ENCODE measurements around the gene ZNF442.
"Not testable (repeated sequence)": the region's sequence is repeated elsewhere in the genome, so short reads cannot be mapped to it uniquely, and the experiment has no call there.

ZNF442 gene

GRCh38 chr19:12365236-12366162 lies at the start of gene ZNF442:
TSS of gene ZNF442 (minus strand) at chr19:12365683. CDS start at chr19:12363631, 2,052 bp downstream.
- Mint-ChIP-seq H3K36me3 (peaks cover 4 to 7% of the 10 kb centered on the region in 2 donors), H3K9me3 (peaks cover 0 to 2% of the 10 kb centered on the region in 2 donors), H3K27ac (peak within 1 kb of the TSS; percentile 95), H3K4me3 (peak within 1 kb of the TSS; percentile 98 to 100), H3K27me3 (no peaks in the 10 kb centered on the region), H3K4me1 (peaks cover 25 to 43% of the 10 kb centered on the region in 2 donors)
- DNase-seq = peak; percentile 91
- ATAC-seq (replicated peaks) = peak; percentile 97 to 98

GRCh38 chr19:12411893-12412292 lies 46.4 kb upstream of the ZNF442 start:
- H3K4me3 Mint-ChIP-seq = no peak overlapping the region
- peaks cover 6 to 10% of the 10 kb centered on the region in 2 donors for H3K9me3 Mint-ChIP-seq
- peaks cover 42 to 59% of the 10 kb centered on the region in 2 donors for H3K36me3 Mint-ChIP-seq
- no peak overlapping the region for H3K27ac Mint-ChIP-seq
- no peaks in the 10 kb centered on the region for H3K27me3 Mint-ChIP-seq
- H3K4me1 Mint-ChIP-seq = peaks cover 4 to 17% of the 10 kb centered on the region in 2 donors
- ATAC-seq (replicated peaks) (no peak), DNase-seq (no peak)

GRCh38 chr19:12400633-12401502 lies 35.4 kb upstream of the ZNF442 start, which contains the start of gene ZNF799:
TSS of gene ZNF799 (minus strand) at chr19:12401271. CDS start at chr19:12401070, 201 bp downstream.
- H3K4me3 Mint-ChIP-seq = peak within 1 kb of the TSS; percentile 95 to 99
- DNase-seq = peak; percentile 92
- H3K36me3 Mint-ChIP-seq = peaks cover 16 to 18% of the 10 kb centered on the region in 2 donors
- H3K9me3 Mint-ChIP-seq = peaks cover 2 to 3% of the 10 kb centered on the region in 2 donors
- peak; percentile 90 for ATAC-seq (replicated peaks)
- peaks cover 16 to 44% of the 10 kb centered on the region in 2 donors for H3K4me1 Mint-ChIP-seq
- no peaks in the 10 kb centered on the region for H3K27me3 Mint-ChIP-seq
- peak within 1 kb of the TSS; percentile 95 for H3K27ac Mint-ChIP-seq

- ATAC-seq (replicated peaks) = peak; percentile 67
- peak overlapping the region; percentile 94 for H3K27ac Mint-ChIP-seq
- DNase-seq = peak; percentile 74
These were observed 34.6 kb upstream of the ZNF442 start for GRCh38 chr19:12399901-12400632.

GRCh38 chr19:12391148-12391547 lies 25.7 kb upstream of the ZNF442 start:
- H3K27me3 Mint-ChIP-seq; ATAC-seq (replicated peaks); H3K4me3 Mint-ChIP-seq; H3K27ac Mint-ChIP-seq; DNase-seq: not testable (repeated sequence)
- H3K4me1 Mint-ChIP-seq = peaks cover 5 to 20% of the 10 kb centered on the region in 2 donors
- peaks cover 62 to 68% of the 10 kb centered on the region in 2 donors for H3K36me3 Mint-ChIP-seq
- H3K9me3 Mint-ChIP-seq = peaks cover 7 to 16% of the 10 kb centered on the region in 2 donors

More at GRCh38 chr19:12399901-12400632, 34.6 kb upstream of the ZNF442 start:
- Mint-ChIP-seq H3K4me1 (peaks cover 16 to 49% of the 10 kb centered on the region in 2 donors), H3K36me3 (peaks cover 22% of the 10 kb centered on the region in 2 donors), H3K4me3 (peak overlapping the region; percentile 95 to 99)
- not testable (repeated sequence) for H3K9me3 Mint-ChIP-seq, H3K27me3 Mint-ChIP-seq

GRCh38 chr19:12386365-12386764 lies 20.9 kb upstream of the ZNF442 start:
- not testable (repeated sequence) for DNase-seq; H3K27me3 Mint-ChIP-seq; H3K4me3 Mint-ChIP-seq; ATAC-seq (replicated peaks); H3K27ac Mint-ChIP-seq
- Mint-ChIP-seq H3K4me1 (peaks cover 6 to 20% of the 10 kb centered on the region in 2 donors), H3K36me3 (peaks cover 57 to 72% of the 10 kb centered on the region in 2 donors), H3K9me3 (peaks cover 3 to 15% of the 10 kb centered on the region in 2 donors)

GRCh38 chr19:12380444-12380737 lies 14.9 kb upstream of the ZNF442 start:
- Mint-ChIP-seq H3K36me3 (peaks cover 64 to 74% of the 10 kb centered on the region in 2 donors), H3K27me3 (no peaks in the 10 kb centered on the region), H3K4me1 (peaks cover 3 to 15% of the 10 kb centered on the region in 2 donors)

GRCh38 chr19:12379732-12380443 lies 14.4 kb upstream of the ZNF442 start:
- Mint-ChIP-seq H3K9me3 (peaks cover 30 to 34% of the 10 kb centered on the region in 2 donors), H3K36me3 (peaks cover 63 to 73% of the 10 kb centered on the region in 2 donors), H3K27me3 (no peaks in the 10 kb centered on the region), H3K4me3 (no peak overlapping the region), H3K27ac (no peak overlapping the region), H3K4me1 (peaks cover 3 to 13% of the 10 kb centered on the region in 2 donors)
- ATAC-seq (replicated peaks) (no peak), DNase-seq (no peak)

More at GRCh38 chr19:12380444-12380737, 14.9 kb upstream of the ZNF442 start:
- Mint-ChIP-seq H3K9me3 (peaks cover 30 to 34% of the 10 kb centered on the region in 2 donors), H3K27ac (no peak overlapping the region), H3K4me3 (no peak overlapping the region)
- DNase-seq (no peak), ATAC-seq (replicated peaks) (no peak)

DNA sequence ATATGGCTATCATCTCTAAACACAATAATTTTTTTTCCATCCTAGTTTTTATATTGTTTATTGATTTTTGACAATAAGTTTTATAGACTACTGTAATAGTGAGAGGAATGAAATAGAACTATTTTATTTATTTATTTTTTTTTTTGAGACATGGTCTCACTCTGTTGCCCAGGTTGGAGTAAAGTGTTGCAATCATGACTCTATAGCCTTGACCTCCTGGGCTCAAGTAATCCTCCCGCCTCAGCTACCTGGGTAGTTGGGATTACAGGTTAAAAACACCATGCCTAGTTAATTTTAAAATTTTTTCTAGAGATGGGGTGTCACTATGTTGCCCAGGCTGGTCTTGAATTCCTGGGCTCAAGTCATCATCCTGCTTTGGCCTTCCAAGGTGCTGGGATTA lies 8.5 kb upstream of the ZNF442 start:
- ATAC-seq (replicated peaks) (no peak), DNase-seq (no peak)
- Mint-ChIP-seq H3K36me3 (peaks cover 24 to 27% of the 10 kb centered on the region in 2 donors), H3K27ac (no peak overlapping the region), H3K9me3 (peaks cover 18% of the 10 kb centered on the region in 2 donors), H3K4me3 (no peak overlapping the region), H3K4me1 (peaks cover under 1 to 3% of the 10 kb centered on the region in 2 donors), H3K27me3 (no peaks in the 10 kb centered on the region)

DNA sequence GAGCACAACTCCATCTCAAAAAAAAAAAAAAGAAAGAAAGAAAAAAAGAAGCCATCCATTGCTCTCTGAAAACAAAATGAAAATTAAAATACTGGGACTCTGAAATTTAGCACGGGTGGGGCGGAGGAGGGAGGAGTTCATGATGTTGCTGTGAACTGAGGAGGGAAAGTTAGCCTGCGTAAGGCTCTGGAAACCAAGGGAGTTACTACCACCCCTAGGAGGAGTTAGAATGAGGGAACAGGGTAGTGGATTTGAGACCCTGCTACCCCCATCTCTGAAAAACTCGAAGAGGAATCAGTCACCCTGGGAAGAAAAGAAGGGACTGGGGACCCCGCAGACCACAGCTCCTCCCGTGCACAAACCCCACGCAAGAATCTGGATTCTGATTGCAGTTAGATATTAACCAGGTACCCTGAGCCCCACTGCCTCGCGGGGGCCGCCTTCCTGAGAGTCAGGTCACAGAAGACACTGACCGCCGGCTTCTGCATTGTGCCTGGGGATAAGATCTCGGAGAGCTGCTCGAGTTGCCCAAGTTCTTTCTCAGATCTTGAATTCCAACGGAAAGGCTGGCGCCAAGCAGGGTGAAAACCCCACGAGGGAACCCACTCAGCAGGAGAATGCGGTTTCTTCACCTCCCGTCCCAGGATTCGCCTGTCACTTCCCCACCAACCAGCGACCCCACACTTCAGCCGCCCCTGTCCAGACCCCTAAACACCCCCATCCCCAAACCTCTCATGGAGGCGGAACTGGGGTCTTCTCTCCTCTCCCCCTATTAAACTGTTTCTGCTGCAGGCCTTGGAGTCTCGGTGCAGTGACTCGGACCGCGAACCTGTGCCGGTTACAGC lies 870 bp downstream of the ZNF442 start:
- Mint-ChIP-seq H3K27me3 (no peaks in the 10 kb centered on the region), H3K27ac (peak overlapping the region; percentile 95), H3K4me3 (peak overlapping the region; percentile 98 to 100), H3K4me1 (peaks cover 25 to 43% of the 10 kb centered on the region in 2 donors), H3K9me3 (peaks cover 0 to 2% of the 10 kb centered on the region in 2 donors), H3K36me3 (peaks cover 4 to 7% of the 10 kb centered on the region in 2 donors)
- no peak for DNase-seq
- no peak for ATAC-seq (replicated peaks)

DNA sequence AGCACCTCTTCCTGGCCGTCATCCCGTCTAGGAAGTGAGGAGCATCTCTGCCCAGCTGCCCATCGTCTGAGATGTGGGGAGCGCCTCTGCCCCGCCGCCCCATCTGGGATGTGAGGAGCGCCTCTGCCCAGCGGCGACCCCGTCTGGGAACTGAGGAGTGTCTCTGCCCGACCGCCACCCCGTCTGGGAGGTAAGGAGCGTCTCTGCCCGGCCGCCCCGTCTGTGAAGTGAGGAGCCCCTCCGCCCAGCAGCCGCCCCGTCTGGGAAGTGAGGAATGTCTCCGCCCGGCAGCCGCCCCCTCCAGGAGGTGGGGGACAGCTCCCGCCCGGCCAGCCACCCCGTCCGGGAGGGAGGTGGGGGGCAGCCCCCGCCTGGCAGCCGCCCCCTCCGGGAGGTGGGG lies 3.2 kb downstream of the ZNF442 start:
- ATAC-seq (replicated peaks) = not testable (repeated sequence)
- H3K4me1 Mint-ChIP-seq = peaks cover 21 to 36% of the 10 kb centered on the region in 2 donors

GRCh38 chr19:12353375-12353774 lies 12.1 kb downstream of the ZNF442 start:
- peaks cover 24 to 25% of the 10 kb centered on the region in 2 donors for H3K9me3 Mint-ChIP-seq
- no peaks in the 10 kb centered on the region for H3K4me1 Mint-ChIP-seq
- no peak for DNase-seq
- no peak overlapping the region for H3K4me3 Mint-ChIP-seq
- H3K27me3 Mint-ChIP-seq = no peaks in the 10 kb centered on the region
- no peak for ATAC-seq (replicated peaks)
- peaks cover 42 to 56% of the 10 kb centered on the region in 2 donors for H3K36me3 Mint-ChIP-seq
- H3K27ac Mint-ChIP-seq = no peak overlapping the region

More for the DNA sequence above, 3.2 kb downstream of the ZNF442 start:
- H3K9me3 Mint-ChIP-seq, DNase-seq, H3K27me3 Mint-ChIP-seq, H3K27ac Mint-ChIP-seq, H3K4me3 Mint-ChIP-seq: not testable (repeated sequence)
- peaks cover 4 to 11% of the 10 kb centered on the region in 2 donors for H3K36me3 Mint-ChIP-seq

Data from stimulated activated naive B cell treated with anti-CD40 and anti-IgM and Interleukin-4, amounts not matched to agents 10 μg/mL and 1 μg/mL and 100 μg/mL, for 72 hours (primary cell).